Upper lobe of left lung (tissue), 6 donors: ENCODE measurements around the gene EPM2A. TPM values are rescaled to one million over a fixed set of nuclear protein-coding genes. Genes with fewer than 3 reads are reported as not detected.

ENCODE experiments used
- ATAC-seq, 2 donors: fragments of 200-7000 bp; cut with Tn5 transposase; one replicate each; pipeline ENCODE4 v1.9.1; 2022; ENCODE audit warnings: mild to moderate bottlenecking in 2 of 2, moderate library complexity in 2 of 2; ENCODE audit not compliant: low FRiP score in 2 of 2
- DNase-seq, 2 donors: peaks; one replicate each; pipeline ENCODE4 v3.0.0-alpha.2; 2019 to 2020
- H3K27ac ChIP-seq, 4 donors: fragments of 200-600 bp; sonication (generic); one replicate each; pipeline ENCODE4 v1.5.1; 2016 to 2019
- H3K27me3 ChIP-seq, 4 donors: fragments of 200-600 bp; sonication (generic); one replicate each; pipeline ENCODE4 v1.5.1; 2017 to 2019
- H3K36me3 ChIP-seq, 4 donors: fragments of 200-600 bp; sonication (generic); one replicate each; pipeline ENCODE4 v1.5.1; 2016 to 2019
- H3K4me1 ChIP-seq, 4 donors: fragments of 200-600 bp; sonication (generic); one replicate each; pipeline ENCODE4 v1.5.1; 2018 to 2019
- H3K4me3 ChIP-seq, 4 donors: fragments of 200-600 bp; sonication (generic); one replicate each; pipeline ENCODE4 v1.5.1; 2017 to 2019; ENCODE audit warnings: mild to moderate bottlenecking in 2 of 4, moderate library complexity in 1 of 4
- H3K9me3 ChIP-seq, 4 donors: fragments of 200-600 bp; sonication (generic); one replicate each; pipeline ENCODE4 v1.5.1; 2018 to 2019
- CTCF ChIP-seq, 6 experiments: fragments of 450-650 bp in 4 of 6; fragments of 200-600 bp in 2 of 6; sonication (generic) in 2 of 6; IDR thresholded peaks; one replicate each; pipeline ENCODE4 v1.5.1; 2016 to 2019; ENCODE audit warnings: antibody characterized with exemption in 6 of 6
- EP300 ChIP-seq, 4 donors: sonication (generic); formaldehyde crosslinking; IDR thresholded peaks; one replicate each; pipeline ENCODE4 v1.5.1; 2017; ENCODE audit warnings: antibody characterized with exemption in 4 of 4, control low read depth in 2 of 4
- POLR2A ChIP-seq, 4 donors: fragments of 450-650 bp; IDR thresholded peaks; one replicate each; pipeline ENCODE4 v1.5.1; 2016 to 2017; ENCODE audit warnings: antibody characterized with exemption in 4 of 4, mild to moderate bottlenecking in 2 of 4
- POLR2AphosphoS5 ChIP-seq, 2 donors: sonication (generic); formaldehyde crosslinking; IDR thresholded peaks; one replicate each; pipeline ENCODE4 v1.5.1; 2017; ENCODE audit warnings: antibody characterized with exemption in 2 of 2
- WGBS, 2 donors: methylation state at CpG; one replicate each; pipeline ENCODE4 v1.1.5; 2017 to 2018; 5-methylcytosine and 5-hydroxymethylcytosine counted together
- total RNA-seq, 6 donors: library from RNA; depleted of rRNA in 4 of 6; stranded (reverse); fragments of >200 nt in 4 of 6; gene quantifications; one replicate each; pipeline versions ENCODE4 v1.1.0 to v1.2.1, GENCODE V29; 2016 to 2021
- donor health status: DM: no; HTN: no; CAD: no; lungs with moderate emphysema.
- donor health status: DM: no; HTN: yes; CAD: no; lungs with severe emphysema.

EPM2A gene
- total RNA-seq, 6 donors from 2014 or later: 9.3 to 27.7 (median 21.0) TPM

- TF ChIP-seq POLR2A (IDR thresholded peaks at IDR 0.05) (no peak), CTCF (IDR thresholded peaks at IDR 0.05) (no peak), EP300 (IDR thresholded peaks at IDR 0.05) (no peak), POLR2AphosphoS5 (IDR thresholded peaks at IDR 0.05) (no peak)
- Histone ChIP-seq H3K4me3 (no peak overlapping the region), H3K27ac (no peak overlapping the region), H3K9me3 (no peaks in the 10 kb centered on the region), H3K4me1 (no peaks in the 10 kb centered on the region), H3K27me3 (no peaks in the 10 kb centered on the region), H3K36me3 (peaks cover 0 to 6% (median 0%) of the 10 kb centered on the region in 4 donors)
- 94 to 100% methylated on average over 2 of the region's 2 CpGs for WGBS, 2 donors
- DNase-seq: no peak
- no peak for ATAC-seq
Observed at GRCh38 chr6:145689529-145689928, 45.8 kb downstream of the EPM2A start.

GRCh38 chr6:145688493-145688905 is 46.8 kb downstream of the EPM2A start:
- no peak for DNase-seq
- WGBS, 2 donors: 79 to 90% methylated on average over 1 of the region's 1 CpG
- no peak overlapping the region for H3K4me3 ChIP-seq
- H3K36me3 ChIP-seq: peaks cover 0 to 6% (median 0%) of the 10 kb centered on the region in 4 donors
- no peaks in the 10 kb centered on the region for H3K4me1 ChIP-seq
- no peaks in the 10 kb centered on the region for H3K27me3 ChIP-seq
- no peak for TF ChIP-seq EP300 (IDR thresholded peaks at IDR 0.05)
- TF ChIP-seq CTCF (IDR thresholded peaks at IDR 0.05): no peak
- no peak for TF ChIP-seq POLR2AphosphoS5 (IDR thresholded peaks at IDR 0.05)
- no peak for TF ChIP-seq POLR2A (IDR thresholded peaks at IDR 0.05)
- no peak for ATAC-seq
- no peaks in the 10 kb centered on the region for H3K9me3 ChIP-seq
- H3K27ac ChIP-seq: no peak overlapping the region

- Histone ChIP-seq H3K27ac (no peak overlapping the region), H3K36me3 (peaks cover 0 to 13% (median 0%) of the 10 kb centered on the region in 4 donors), H3K27me3 (no peaks in the 10 kb centered on the region), H3K9me3 (no peaks in the 10 kb centered on the region), H3K4me3 (no peak overlapping the region), H3K4me1 (no peaks in the 10 kb centered on the region)
- TF ChIP-seq POLR2AphosphoS5 (IDR thresholded peaks at IDR 0.05): no peak
- TF ChIP-seq CTCF (IDR thresholded peaks at IDR 0.05): no peak
- TF ChIP-seq POLR2A (IDR thresholded peaks at IDR 0.05): no peak
- no peak for TF ChIP-seq EP300 (IDR thresholded peaks at IDR 0.05)
- no peak for ATAC-seq
- 83% methylated on average over 2 of the region's 2 CpGs for WGBS, 2 donors
- DNase-seq: no peak
Observed at GRCh38 chr6:145685932-145686331, 49.4 kb downstream of the EPM2A start.

- H3K4me1 ChIP-seq: no peaks in the 10 kb centered on the region
- no peak for TF ChIP-seq POLR2AphosphoS5 (IDR thresholded peaks at IDR 0.05)
- no peak for TF ChIP-seq CTCF (IDR thresholded peaks at IDR 0.05)
- TF ChIP-seq POLR2A (IDR thresholded peaks at IDR 0.05): no peak
- H3K4me3 ChIP-seq: no peak overlapping the region
- DNase-seq (no peak), ATAC-seq (no peak)
- peaks cover 0 to 13% (median 0%) of the 10 kb centered on the region in 4 donors for H3K36me3 ChIP-seq
- H3K9me3 ChIP-seq: no peaks in the 10 kb centered on the region
- H3K27me3 ChIP-seq: no peaks in the 10 kb centered on the region
- 85% methylated on average over 9 of the region's 9 CpGs for WGBS, 2 donors
- no peak overlapping the region for H3K27ac ChIP-seq
Observed at GRCh38 chr6:145681965-145682364, 53.4 kb downstream of the EPM2A start.

- H3K27ac ChIP-seq: no peak overlapping the region
- no peaks in the 10 kb centered on the region for H3K4me1 ChIP-seq
- no peak for ATAC-seq
- no peak overlapping the region for H3K4me3 ChIP-seq
- peak in 1 of 2 donors; percentile 2 for DNase-seq
- 84 to 91% methylated on average over 5 of the region's 5 CpGs for WGBS, 2 donors
- H3K36me3 ChIP-seq: no peaks in the 10 kb centered on the region
- H3K27me3 ChIP-seq: no peaks in the 10 kb centered on the region
- TF ChIP-seq EP300 (IDR thresholded peaks at IDR 0.05) (no peak), POLR2A (IDR thresholded peaks at IDR 0.05) (no peak), POLR2AphosphoS5 (IDR thresholded peaks at IDR 0.05) (no peak), CTCF (IDR thresholded peaks at IDR 0.05) (no peak)
- no peaks in the 10 kb centered on the region for H3K9me3 ChIP-seq
Observed at GRCh38 chr6:145673504-145673903, 61.8 kb downstream of the EPM2A start.
